Measurements from ENCODE around the gene KLHL1.

DNA sequence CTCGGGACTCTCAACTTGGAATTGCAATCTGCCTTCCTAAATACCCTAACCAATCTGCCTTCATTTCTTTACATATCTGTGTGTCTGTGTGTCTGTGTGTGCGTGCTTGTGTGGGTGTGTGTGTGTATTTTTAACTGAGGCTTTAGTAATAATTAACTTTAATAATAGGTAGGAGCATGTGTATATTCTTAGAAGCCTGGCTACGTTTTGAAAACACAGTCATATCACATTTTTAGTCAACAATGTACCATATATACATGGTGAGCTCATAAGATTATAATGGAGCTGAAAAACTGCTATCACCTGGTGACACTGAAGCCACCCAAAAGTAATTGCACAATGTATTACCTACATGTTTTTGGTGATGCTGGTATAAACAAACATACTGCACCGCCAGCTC lies 66.1 kb downstream of the KLHL1 start:
- TF ChIP-seq, protein P1, sequence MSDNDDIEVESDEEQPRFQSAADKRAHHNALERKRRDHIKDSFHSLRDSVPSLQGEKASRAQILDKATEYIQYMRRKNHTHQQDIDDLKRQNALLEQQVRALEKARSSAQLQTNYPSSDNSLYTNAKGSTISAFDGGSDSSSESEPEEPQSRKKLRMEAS (IDR thresholded peaks at IDR 0.05): no peak
- TF ChIP-seq TCF12 (IDR thresholded peaks at IDR 0.05; ENCODE audit: low read depth) (no peak), RAD21 (IDR thresholded peaks at IDR 0.05; ENCODE audit: low read depth) (no peak), TAF1 (IDR thresholded peaks at IDR 0.05; ENCODE audit: low read depth) (no peak), NFIC (IDR thresholded peaks at IDR 0.05) (no peak), EP300 (IDR thresholded peaks at IDR 0.05; ENCODE audit: borderline replicate concordance) (no peak), CEBPB (IDR thresholded peaks at IDR 0.05) (no peak)

Measured in Ishikawa (cell line).